Suprapubic skin (tissue), 4 donors: ENCODE measurements around the gene FBXO3. TPM values are rescaled to one million over a fixed set of nuclear protein-coding genes. Genes with fewer than 3 reads are reported as not detected.
A peak's percentile ranks its signal among the peaks of the same experiment; 100 is the strongest.

Experiments
- DNase-seq, 2 donors: peaks; one replicate each; pipeline ENCODE4 v3.0.0-alpha.2; 2019; ENCODE audit warnings: low spot score in 2 of 2
- H3K27ac ChIP-seq: fragments of 200-600 bp; sonication (generic); one replicate; pipeline ENCODE4 v1.5.1; 2019
- H3K27me3 ChIP-seq: fragments of 200-600 bp; sonication (generic); one replicate; pipeline ENCODE4 v1.5.1; 2019
- H3K36me3 ChIP-seq: fragments of 200-600 bp; sonication (generic); one replicate; pipeline ENCODE4 v1.5.1; 2019
- H3K4me1 ChIP-seq: fragments of 200-600 bp; sonication (generic); one replicate; pipeline ENCODE4 v1.5.1; 2019
- H3K4me3 ChIP-seq: fragments of 200-600 bp; sonication (generic); one replicate; pipeline ENCODE4 v1.5.1; 2019; ENCODE audit warnings: mild to moderate bottlenecking
- H3K9me3 ChIP-seq: fragments of 200-600 bp; sonication (generic); one replicate; pipeline ENCODE4 v1.5.1; 2019
- EP300 ChIP-seq: sonication (generic); formaldehyde crosslinking; IDR thresholded peaks from one replicate; pipeline ENCODE4 v1.6.1; 2017; ENCODE audit warnings: antibody characterized with exemption
- POLR2A ChIP-seq, 2 donors: fragments of 450-650 bp; IDR thresholded peaks; one replicate each; pipeline ENCODE4 v1.6.1; 2017; ENCODE audit warnings: antibody characterized with exemption in 2 of 2, mild to moderate bottlenecking in 2 of 2, moderate library complexity in 2 of 2
- POLR2AphosphoS5 ChIP-seq, 3 donors: sonication (generic); formaldehyde crosslinking; IDR thresholded peaks; one replicate each; pipeline ENCODE4 v1.6.1; 2017; ENCODE audit warnings: antibody characterized with exemption in 3 of 3
- WGBS: methylation state at CpG from one replicate; pipeline ENCODE4 v1.1.5; 2018; 5-methylcytosine and 5-hydroxymethylcytosine counted together
- total RNA-seq, 4 donors: library from RNA; depleted of rRNA; stranded (reverse); fragments of >200 nt; gene quantifications; one replicate each; pipeline ENCODE4 v1.1.0, GENCODE V29; 2016
- TF ChIP-seq, protein P1 (sequence below), 2 donors: fragments of 200-600 bp in 1 of 2; fragments of 450-650 bp in 1 of 2; sonication (generic) in 1 of 2; IDR thresholded peaks; one replicate each; pipeline ENCODE4 v1.5.1; 2016 to 2019; ENCODE audit warnings: antibody characterized with exemption in 2 of 2, mild to moderate bottlenecking in 1 of 2, moderate library complexity in 1 of 2

The FBXO3 gene
- total RNA-seq, 4 donors from 2014 or later: 35.4 to 47.5 (median 44.3) TPM

DNA sequence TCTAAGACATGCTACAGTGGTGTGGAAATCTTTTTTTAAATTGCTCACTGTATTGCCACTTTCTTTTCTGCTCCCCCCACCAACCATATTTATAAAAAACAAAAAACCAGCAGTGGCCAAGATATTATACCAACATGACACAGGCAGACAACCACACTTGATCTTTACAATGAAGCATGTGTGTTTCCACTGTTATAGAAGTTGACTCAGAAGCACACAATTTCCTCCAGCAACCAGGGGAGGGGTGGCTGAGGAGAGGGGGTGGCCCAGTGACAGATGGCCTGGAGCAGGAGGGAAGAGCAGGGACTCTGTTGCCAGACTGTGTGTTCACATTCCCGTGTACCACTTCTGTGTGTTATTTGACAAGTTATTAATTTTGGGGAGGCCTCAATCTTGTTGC, 52.9 kb downstream of the FBXO3 start:
- Histone ChIP-seq H3K4me3 (no peak overlapping the region), H3K36me3 (peaks cover 56% of the 10 kb centered on the region), H3K27me3 (no peaks in the 10 kb centered on the region), H3K27ac (peak overlapping the region; percentile 93), H3K9me3 (no peaks in the 10 kb centered on the region), H3K4me1 (peaks cover 85% of the 10 kb centered on the region)
- no peak for DNase-seq
- TF ChIP-seq, protein P1, sequence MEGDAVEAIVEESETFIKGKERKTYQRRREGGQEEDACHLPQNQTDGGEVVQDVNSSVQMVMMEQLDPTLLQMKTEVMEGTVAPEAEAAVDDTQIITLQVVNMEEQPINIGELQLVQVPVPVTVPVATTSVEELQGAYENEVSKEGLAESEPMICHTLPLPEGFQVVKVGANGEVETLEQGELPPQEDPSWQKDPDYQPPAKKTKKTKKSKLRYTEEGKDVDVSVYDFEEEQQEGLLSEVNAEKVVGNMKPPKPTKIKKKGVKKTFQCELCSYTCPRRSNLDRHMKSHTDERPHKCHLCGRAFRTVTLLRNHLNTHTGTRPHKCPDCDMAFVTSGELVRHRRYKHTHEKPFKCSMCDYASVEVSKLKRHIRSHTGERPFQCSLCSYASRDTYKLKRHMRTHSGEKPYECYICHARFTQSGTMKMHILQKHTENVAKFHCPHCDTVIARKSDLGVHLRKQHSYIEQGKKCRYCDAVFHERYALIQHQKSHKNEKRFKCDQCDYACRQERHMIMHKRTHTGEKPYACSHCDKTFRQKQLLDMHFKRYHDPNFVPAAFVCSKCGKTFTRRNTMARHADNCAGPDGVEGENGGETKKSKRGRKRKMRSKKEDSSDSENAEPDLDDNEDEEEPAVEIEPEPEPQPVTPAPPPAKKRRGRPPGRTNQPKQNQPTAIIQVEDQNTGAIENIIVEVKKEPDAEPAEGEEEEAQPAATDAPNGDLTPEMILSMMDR (IDR thresholded peaks at IDR 0.05): no peak
- TF ChIP-seq POLR2AphosphoS5 (IDR thresholded peaks at IDR 0.05): no peak
- no peak for TF ChIP-seq EP300
- no peak for TF ChIP-seq POLR2A (IDR thresholded peaks at IDR 0.05)
- 6% methylated on average over 1 of the region's 1 CpG for WGBS

DNA sequence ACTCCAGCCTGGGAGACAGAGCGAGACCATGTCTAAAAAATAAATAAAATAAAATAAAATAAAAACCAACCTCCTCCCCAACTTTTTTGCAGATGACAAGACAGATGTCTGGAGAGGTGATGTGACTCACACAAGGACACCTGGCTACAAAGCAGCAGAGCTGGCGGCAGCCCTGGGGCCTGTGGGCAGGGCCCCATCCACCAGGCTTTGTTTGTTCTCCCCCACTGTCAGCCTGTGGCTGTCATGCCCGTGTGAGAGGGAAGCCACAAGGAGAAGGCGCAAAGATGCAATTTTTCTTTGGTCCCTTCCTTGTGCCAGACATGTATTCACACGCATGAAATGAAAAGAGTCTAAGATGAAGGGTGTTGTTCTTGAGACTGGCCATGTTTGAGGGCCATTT, 54.7 kb downstream of the FBXO3 start:
- peaks cover 66% of the 10 kb centered on the region for H3K36me3 ChIP-seq
- H3K4me3 ChIP-seq: no peak overlapping the region
- DNase-seq: no peak
- no peak overlapping the region for H3K27ac ChIP-seq
- H3K9me3 ChIP-seq: no peaks in the 10 kb centered on the region
- H3K4me1 ChIP-seq: peaks cover 85% of the 10 kb centered on the region
- TF ChIP-seq POLR2AphosphoS5 (IDR thresholded peaks at IDR 0.05) (no peak), EP300 (no peak), POLR2A (IDR thresholded peaks at IDR 0.05) (no peak)
- TF ChIP-seq, protein P1 (IDR thresholded peaks at IDR 0.05): no peak
- no peaks in the 10 kb centered on the region for H3K27me3 ChIP-seq
- 70% methylated on average over 5 of the region's 5 CpGs for whole genome bisulfite sequencing

DNA sequence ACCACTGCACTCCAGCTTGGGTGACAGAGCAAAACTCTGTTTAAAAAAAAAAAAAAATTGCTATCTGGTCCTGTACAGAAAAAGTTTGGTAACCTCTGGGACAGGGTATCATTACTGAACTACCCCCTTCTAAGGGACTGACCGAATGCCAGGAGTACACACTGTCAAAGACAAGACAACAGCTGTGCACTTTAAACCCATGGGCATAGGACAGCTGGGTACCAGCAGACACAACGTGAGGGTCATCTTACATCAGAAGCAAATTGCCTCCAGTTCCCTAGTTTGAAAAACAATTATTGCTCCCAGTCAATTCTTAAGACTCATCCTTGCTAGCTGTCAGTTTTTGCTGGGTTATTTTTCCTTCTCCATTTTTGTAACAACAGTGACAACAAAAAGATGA, 55.9 kb downstream of the FBXO3 start:
- Histone ChIP-seq H3K4me3 (no peak overlapping the region), H3K27ac (no peak overlapping the region), H3K9me3 (no peaks in the 10 kb centered on the region), H3K36me3 (peaks cover 77% of the 10 kb centered on the region), H3K4me1 (peaks cover 82% of the 10 kb centered on the region), H3K27me3 (no peaks in the 10 kb centered on the region)
- no peak for DNase-seq
- 76% methylated on average over 2 of the region's 2 CpGs for WGBS
- TF ChIP-seq POLR2A (IDR thresholded peaks at IDR 0.05) (no peak), EP300 (no peak), POLR2AphosphoS5 (IDR thresholded peaks at IDR 0.05) (no peak)
- TF ChIP-seq, protein P1 (IDR thresholded peaks at IDR 0.05): no peak

DNA sequence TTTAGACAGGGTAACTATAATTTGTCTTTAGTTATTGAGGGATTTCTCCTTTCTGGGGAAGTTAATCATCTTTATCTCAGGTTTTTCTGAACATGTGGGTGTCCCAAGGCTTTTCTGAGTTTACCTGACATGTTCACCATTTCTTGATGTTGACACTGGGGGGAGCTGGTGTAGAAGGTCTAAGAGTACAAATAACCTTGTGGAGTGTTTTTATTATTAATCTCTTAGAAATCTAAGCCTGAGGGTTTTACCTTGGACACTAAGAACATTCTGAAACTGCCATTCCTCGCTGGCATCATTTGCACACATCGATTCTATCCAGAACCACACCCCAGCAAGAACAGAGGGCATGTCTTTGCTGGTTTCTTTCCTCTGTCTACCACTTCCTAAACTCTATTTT, 58.1 kb downstream of the FBXO3 start:
- peaks cover 61% of the 10 kb centered on the region for H3K4me1 ChIP-seq
- no peaks in the 10 kb centered on the region for H3K27me3 ChIP-seq
- 49% methylated on average over 2 of the region's 2 CpGs for WGBS
- peak overlapping the region; percentile 73 for H3K27ac ChIP-seq
- no peaks in the 10 kb centered on the region for H3K9me3 ChIP-seq
- no peak overlapping the region for H3K4me3 ChIP-seq
- H3K36me3 ChIP-seq: peaks cover 80% of the 10 kb centered on the region
- no peak for TF ChIP-seq POLR2AphosphoS5 (IDR thresholded peaks at IDR 0.05)
- no peak for TF ChIP-seq EP300
- TF ChIP-seq, protein P1 (IDR thresholded peaks at IDR 0.05): no peak
- no peak for TF ChIP-seq POLR2A (IDR thresholded peaks at IDR 0.05)
- DNase-seq: no peak

DNA sequence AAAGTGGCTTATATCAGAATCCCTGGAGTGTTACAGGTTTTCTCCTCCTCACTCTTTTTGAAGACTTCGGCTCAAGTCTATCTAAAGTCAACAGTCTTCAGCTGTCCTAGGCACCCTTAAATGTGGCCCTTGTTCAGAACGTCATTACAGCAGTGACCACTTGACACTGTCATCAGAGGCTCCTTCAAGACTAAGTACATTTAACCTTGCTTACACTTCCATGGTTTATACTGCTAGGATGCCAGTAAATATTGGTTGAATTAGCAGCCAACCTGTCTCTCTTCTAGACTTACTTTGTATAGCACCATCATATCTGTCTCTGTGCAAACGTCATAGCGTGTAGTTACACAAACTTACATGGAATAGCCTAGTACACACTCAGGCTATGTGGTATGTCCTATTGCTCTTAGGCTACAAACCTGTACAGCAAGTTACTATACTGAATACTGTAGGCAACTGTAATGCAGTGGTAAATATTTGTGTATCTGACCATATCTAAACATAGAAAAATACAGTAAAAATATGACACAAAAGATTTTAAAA, 60.4 kb downstream of the FBXO3 start:
- peaks cover 75% of the 10 kb centered on the region for H3K36me3 ChIP-seq

More for the DNA sequence above, 60.4 kb downstream of the FBXO3 start:
- Histone ChIP-seq H3K4me3 (no peak overlapping the region), H3K27ac (no peak overlapping the region), H3K27me3 (no peaks in the 10 kb centered on the region), H3K4me1 (peaks cover 46% of the 10 kb centered on the region), H3K9me3 (no peaks in the 10 kb centered on the region)
- WGBS: 78% methylated on average over 4 of the region's 4 CpGs
- TF ChIP-seq, protein P1 (IDR thresholded peaks at IDR 0.05): no peak
- TF ChIP-seq POLR2A (IDR thresholded peaks at IDR 0.05) (no peak), EP300 (no peak), POLR2AphosphoS5 (IDR thresholded peaks at IDR 0.05) (no peak)
- no peak for DNase-seq
